GM18858 (cell line): ENCODE measurements around the gene RERE.

Experiments
- ATAC-seq: cut with Tn5 transposase; IDR thresholded peaks from one replicate; pipeline ENCODE4 v1.9.1; 2021; ENCODE audit not compliant: unreplicated experiment

Gene RERE

DNA sequence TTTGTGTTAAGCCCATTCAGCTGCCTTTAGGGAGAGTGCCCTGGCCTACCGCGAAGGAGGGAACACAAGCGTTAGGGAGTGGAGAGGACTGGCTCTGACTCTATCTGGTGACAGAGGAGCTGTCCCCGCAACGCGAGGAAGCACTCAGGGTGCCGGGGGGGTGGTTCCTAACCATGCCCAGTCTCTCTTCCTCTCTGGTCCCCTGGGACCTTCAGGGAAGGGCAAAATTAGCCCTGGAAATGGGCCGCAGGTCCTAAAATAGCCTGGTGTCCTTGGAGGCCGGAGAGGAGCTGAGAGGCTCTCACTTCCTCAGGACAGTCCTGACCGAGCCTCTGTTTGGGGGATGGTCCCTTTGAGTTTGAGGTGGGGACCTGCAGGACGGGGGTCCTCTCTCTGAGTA is 493.7 kb downstream of the RERE start:
- no peak for ATAC-seq

DNA sequence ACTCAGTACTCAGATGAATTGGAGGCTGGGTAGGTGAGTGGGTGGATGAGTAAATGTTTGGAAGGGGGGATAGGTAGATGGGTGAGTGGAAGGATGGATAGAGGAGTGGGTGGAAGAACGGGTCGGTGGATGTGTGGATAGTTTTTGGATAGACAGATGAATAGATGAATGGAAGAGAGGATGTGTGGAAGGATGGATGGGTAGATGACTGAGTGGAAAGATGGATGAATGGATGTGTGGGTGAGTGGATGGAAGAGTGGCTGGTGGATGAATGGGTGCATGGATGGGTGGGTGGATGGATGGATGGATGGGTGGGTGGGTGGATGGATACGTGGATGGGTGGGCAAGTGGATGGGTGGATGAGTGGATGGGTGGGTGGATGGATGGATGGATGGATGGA is 495.8 kb downstream of the RERE start:
- ATAC-seq: no peak

DNA sequence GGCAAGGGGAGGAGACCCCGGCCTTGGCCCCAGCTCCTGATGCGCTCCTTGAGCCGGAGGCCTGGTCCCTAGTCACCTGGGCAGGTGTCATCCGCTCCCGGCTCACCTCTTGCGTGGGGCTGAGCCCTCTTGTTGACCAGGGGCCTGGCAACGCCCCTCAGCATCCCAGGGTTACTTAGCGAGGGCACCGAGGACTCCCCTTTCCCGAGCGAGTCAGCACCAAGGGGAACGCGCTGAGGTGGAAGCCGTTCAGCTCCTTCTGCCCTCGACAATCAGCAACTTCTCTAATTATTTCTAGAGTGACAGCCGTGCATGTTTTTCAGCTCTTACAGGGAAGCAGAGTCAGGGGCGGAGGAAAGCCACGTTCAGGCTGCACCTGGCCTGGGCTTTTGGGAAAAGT is 499.0 kb downstream of the RERE start:
- no peak for ATAC-seq

DNA sequence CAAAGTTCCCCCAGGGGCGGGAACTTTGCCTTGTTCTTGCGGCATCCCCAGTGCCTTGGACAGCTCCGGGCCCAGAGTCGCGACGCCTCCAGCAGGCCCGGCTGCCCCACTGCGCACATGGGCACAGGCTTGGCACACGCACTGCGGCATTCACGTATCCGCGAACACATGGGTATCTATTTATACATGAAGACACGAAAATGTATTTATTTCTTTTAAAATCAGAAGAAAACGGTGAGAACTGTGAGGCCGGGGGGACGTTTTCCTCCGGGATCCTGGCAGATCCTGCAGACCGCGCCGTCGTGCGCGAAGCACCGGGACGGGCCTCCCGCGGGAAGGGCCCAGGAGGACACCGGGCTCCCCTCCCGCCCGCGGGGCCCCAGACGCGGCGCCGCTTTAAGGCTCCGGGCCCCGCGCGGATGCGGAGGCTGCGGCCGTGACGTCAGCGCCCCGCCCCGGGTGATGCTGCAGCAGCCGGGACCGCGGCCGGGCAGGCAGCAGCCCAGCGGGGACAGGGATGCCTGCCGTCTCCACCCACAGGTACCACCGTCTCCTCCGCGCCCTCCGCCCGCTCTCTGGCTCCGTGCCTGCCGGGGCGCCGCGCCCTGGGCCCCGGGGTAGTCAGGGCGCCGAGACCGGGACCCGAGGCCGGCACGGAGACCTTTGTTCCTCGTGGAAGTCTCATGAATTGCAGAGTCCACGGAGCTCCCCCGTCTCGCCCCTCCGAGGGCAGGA is 499.6 kb downstream of the RERE start, which contains the start of gene SLC45A1:
TSS of gene SLC45A1 (plus strand) at position 468 of the 735 bp plus-strand sequence. CDS start 6,216 bp downstream, outside the sequence.
- no peak for ATAC-seq

DNA sequence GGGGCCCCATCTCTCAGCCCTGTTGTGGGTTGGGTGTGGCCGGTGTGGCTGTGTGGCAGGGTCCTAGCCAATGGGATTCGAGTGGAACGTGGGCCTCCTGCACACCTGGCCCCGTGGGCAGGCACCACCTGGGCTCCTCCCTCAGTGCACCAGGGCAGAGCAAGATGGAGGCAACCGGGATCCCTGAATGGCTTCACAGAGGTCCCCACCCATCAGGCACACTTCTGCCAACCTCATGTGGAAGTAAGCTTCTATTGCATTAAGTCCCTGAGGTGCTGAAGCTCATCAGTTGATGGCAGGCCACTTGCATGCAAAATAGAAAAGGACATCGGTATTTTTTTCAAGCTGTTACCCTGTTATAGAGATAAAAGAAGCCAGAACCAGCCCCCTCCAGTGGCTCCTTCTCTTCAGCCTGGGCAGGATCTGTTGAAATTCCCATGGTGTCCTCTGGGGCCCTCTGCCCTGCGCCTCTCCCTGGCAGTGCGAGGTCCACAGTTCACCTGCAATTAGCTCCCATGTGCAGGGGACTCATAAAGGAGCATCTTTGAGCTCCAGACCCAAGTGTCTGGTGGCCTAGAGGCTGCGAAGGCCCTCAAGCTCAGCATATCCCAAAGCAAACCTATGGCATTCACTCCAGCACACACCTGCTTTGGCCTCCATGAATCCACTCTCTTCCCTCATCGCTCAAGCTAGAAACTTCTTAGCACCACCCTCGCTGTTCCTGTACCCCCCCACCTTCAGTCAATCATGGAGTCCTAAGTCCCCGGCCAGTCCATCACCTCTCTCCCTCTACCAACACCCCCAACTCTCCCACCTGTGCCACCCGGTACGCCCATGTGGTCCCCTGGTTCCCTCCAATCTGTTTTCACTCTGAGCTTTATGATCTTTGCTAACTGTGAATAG is 501.6 kb downstream of the RERE start:
- no peak for ATAC-seq

DNA sequence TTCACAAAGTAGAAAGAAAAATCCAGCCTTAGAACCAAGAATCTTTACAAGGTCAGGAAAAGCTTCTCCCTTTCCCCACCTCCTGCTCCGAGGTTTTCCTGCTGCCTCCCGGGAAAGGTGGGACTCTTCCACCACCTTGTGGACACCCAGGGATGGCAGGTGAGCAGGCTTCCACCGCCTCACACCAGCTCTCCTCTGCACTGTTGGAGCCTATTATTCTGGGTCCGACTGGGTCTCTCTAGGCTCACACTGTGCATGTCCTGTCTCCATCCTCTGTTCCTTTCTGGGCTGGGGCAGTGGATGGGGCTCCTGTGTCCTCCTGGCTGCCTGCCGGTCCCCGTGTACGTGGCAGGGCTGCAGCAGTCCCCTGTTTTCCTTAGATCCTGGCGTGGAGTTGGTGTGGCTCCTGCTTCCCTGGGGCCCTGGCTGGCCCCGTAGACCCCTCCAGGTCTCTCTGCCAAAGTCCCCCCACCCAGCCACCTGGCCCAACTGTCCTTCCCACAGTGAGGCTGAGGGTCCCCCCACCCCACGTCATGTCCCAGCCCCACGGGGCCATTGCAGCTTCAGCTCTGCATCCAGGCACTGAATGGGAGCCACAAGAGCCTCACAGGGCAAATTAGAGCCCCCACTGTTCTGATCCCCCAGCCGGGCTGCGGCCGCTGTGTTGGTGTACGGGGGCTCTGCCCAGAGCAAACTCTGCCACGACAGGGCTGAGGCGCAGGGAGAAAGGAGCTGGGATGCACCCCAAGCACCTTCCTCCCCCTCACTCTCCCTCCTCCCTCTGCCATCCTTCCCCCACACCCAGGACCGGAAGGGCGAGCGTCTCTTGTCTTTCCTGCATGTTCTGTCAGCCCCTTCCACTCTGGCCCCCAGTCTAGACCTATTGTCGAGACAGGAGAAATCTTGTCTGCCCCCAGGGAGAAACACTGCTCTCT is 502.8 kb downstream of the RERE start:
- no peak for ATAC-seq

DNA sequence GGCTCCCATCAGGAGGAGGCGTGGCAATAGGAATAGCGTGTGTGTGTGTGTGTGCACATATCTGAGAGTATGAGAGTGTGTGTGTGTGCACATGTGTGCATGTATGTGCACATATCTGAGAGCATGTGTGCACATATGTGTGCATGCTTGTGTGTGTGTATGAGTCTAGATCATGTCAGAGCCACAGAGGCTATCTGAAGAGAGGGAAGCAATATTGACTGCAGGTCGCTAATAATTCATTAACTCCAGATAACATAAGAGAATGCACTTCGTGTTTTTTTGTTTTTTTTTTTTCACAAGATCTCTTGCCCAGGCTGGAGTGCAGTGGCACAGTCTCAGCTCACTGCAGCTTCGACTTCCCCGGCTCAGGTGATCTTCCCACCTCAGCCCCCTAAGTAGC is 504.2 kb downstream of the RERE start:
- no peak for ATAC-seq

DNA sequence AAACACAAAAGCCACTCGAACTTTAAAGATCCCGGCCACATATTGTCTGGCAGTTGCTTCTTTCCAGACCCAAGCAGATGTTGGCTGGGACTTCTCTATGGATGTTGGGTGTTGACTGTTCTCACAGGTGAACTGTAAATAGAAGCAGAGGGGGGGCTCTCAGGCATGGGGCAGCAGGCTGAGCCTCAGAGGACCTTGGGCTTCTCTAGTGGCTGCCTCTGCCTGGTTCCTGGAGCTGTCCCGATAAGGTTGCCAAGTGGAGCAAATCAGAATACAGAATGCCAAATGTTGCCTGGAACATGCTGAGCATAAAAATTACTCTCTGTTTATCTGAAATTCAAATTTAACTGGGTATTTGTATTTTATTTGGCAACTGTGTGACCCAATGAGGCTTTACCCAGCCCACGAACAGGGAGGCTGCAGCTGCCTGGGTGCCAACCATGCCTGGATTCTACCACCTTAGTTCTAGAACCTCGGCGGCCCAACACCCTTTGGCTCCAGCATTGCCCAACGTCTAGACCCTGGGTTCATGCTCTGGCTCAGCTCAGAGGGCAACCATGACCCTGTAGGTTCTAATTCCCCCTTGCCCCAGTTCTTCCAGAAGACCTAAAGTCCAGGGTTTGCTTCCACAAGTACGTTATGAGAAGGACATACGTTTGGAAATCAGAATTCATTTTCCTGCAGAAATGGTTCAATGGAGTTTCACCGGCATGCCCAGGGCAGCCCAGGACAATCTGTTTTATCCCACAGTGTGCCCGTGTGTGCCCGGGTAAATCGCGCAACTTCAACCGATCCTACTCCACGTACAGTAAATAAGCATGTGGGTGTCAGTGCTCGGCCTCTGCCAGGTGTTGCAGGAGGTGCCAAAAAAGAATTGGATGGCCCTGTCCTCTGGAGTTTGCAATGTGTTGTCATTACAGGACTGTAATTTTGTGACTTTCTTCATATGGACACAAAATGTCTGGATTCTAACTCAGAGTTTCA is 504.9 kb downstream of the RERE start:
- no peak for ATAC-seq

DNA sequence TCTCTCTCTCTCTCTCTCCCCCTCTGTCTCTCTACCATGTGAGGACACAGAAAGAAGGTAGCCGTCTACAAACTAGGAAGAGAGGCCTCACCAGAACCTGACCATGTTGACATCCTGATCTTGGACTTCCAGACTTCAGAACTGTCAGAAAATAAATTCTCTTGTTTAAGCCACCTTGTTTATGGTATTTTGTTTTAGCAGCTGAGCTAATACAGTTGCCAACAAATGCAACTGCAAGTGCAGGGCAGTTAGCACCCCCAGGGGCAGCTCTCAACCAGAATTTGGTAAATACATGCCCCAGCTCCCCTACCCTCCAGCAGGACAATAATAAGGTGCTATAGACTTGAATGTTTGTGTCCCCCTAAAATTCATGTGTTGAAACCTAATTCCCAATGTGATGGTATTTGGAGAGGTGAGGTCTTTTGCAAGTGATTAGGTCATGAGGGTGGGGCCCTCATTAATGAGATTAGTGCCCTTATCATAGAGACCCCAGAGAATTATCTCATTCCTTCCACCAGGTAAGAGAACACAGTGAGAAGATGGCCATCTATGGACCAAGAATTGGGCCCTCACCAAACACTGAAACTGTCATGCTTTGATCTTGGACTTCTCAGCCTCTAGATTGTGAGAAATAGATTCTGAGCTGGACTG is 506.2 kb downstream of the RERE start:
- ATAC-seq: no peak

DNA sequence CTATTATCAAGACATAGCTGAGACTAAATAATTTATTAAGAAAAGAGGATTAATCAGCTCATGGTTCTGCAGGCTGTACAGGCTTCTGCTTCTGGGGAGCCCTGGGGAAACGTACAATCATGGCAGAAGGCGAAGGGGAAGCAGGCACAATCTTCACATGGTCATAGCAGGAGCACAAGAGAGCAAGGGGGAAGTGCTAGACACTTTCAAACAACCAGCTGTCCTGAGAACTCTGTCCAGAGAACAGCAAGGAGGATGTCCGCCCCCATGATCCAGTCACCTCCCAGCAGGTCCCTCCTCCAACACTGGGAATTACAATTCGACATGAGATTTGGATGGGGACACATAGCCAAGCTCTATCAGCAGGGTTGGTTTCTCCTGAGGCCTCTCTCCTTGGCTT is 509.8 kb downstream of the RERE start:
- ATAC-seq: no peak

DNA sequence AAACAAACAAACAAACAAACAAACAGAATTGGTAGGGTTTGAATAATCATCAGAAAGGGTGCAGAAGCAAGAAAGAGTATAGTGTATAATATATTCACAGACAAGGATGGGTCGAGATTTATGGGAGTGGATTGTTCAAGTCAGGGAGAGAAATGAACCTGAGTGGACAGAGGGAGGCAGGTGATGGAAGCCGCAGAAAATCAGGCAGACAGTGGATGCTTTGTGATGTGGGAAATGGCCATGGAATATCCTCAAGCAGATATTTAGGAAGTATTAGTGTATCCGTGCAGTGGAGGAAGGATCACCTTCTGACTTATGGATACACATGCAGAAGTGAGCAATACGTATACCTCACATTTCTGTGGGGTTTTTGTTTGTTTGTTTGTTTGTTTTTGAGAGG is 513.6 kb downstream of the RERE start:
- no peak for ATAC-seq

DNA sequence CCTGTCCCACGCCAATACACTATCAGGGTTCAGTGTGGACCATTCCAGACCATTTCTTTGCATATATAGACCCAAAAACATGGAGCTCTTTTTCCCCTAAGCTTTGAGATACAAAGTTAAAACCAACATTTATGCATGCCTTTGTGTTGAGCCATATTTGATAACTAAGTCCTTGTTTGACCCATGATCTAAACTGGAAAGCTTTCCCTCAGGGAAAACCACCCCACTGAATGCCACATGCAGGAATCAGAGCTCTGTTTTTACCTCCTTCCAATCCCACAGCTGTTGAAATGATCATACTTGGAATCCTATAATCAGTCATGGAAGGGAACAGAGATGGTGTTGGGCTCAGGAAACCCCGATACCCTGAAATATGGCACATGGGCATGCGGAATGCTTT is 514.3 kb downstream of the RERE start:
- ATAC-seq: no peak
